Measurements from ENCODE around the gene ZNF83.

Gene ZNF83

DNA sequence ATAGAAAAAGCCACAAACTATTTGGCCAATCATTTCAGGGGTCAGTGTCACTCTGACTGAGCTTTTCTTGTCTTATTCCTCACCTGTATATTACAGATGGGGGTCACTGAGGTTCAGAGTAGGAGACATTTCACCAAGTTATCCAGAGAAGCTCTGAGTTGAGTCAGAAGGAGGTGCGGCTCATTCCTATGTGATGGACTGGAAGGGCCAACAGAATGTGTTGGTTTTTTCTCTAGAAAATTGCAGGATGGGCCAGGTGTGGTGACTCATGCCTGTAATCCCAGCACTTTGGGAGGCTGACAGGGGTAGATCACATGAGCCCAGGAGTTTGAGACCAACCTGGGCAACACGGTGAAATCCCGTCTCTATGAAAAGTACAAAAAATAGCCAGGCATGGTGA, 24.5 kb upstream of the ZNF83 start:
- in situ Hi-C loops (cut with HindIII; ENCODE audit: low sequenced_read_pairs) = no loop called here
- TF ChIP-seq, protein P1, sequence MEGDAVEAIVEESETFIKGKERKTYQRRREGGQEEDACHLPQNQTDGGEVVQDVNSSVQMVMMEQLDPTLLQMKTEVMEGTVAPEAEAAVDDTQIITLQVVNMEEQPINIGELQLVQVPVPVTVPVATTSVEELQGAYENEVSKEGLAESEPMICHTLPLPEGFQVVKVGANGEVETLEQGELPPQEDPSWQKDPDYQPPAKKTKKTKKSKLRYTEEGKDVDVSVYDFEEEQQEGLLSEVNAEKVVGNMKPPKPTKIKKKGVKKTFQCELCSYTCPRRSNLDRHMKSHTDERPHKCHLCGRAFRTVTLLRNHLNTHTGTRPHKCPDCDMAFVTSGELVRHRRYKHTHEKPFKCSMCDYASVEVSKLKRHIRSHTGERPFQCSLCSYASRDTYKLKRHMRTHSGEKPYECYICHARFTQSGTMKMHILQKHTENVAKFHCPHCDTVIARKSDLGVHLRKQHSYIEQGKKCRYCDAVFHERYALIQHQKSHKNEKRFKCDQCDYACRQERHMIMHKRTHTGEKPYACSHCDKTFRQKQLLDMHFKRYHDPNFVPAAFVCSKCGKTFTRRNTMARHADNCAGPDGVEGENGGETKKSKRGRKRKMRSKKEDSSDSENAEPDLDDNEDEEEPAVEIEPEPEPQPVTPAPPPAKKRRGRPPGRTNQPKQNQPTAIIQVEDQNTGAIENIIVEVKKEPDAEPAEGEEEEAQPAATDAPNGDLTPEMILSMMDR (IDR thresholded peaks at IDR 0.05; ENCODE audit: low read depth, low read length, missing control alignments) = no peak

GRCh38 chr19:52660981-52661380, 22.8 kb upstream of the ZNF83 start:
- H3K4me3 ChIP-seq (ENCODE audit: low read depth, low read length) = no peak overlapping the region
- TF ChIP-seq, protein P1 (IDR thresholded peaks at IDR 0.05; ENCODE audit: low read depth, low read length, missing control alignments) = no peak
- DNase-seq (ENCODE audit: low read depth) = peak; percentile 20
- in situ Hi-C loops (cut with HindIII; ENCODE audit: low sequenced_read_pairs) = no loop called here

More for the DNA sequence above, 24.5 kb upstream of the ZNF83 start:
- no peak for DNase-seq (ENCODE audit: low read depth)
- no peak overlapping the region for H3K4me3 ChIP-seq (ENCODE audit: low read depth, low read length)

DNA sequence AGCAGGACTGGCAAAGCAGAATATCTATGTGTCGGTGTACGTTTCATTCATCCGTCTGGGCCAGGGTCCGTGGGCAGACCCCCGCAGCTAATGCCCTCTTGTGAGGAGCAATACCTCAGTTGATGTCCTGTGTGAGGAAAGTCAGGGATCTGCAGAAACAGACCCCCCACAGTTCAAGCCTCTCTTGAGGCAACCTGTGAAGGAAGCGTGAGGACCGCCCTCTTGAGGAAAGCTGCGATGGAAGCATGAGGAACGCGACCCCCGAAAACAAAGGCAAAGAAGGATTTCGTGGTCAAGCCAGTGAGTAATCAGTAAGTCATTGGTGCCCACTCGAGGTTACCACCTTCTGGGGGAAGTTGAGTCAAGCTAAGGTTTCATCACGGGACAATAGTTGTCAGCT, 20.9 kb upstream of the ZNF83 start:
- no peak for DNase-seq (ENCODE audit: low read depth)
- in situ Hi-C loops (cut with HindIII; ENCODE audit: low sequenced_read_pairs) = no loop called here
- H3K4me3 ChIP-seq (ENCODE audit: low read depth, low read length) = no peak overlapping the region
- TF ChIP-seq, protein P1 (IDR thresholded peaks at IDR 0.05; ENCODE audit: low read depth, low read length, missing control alignments) = no peak

- TF ChIP-seq, protein P1 (IDR thresholded peaks at IDR 0.05; ENCODE audit: low read depth, low read length, missing control alignments) = no peak
- in situ Hi-C loops (cut with HindIII; ENCODE audit: low sequenced_read_pairs) = no loop called here
- no peak overlapping the region for H3K4me3 ChIP-seq (ENCODE audit: low read depth, low read length)
- DNase-seq (ENCODE audit: low read depth) = no peak
Measured at GRCh38 chr19:52658595-52658994, 20.4 kb upstream of the ZNF83 start.

DNA sequence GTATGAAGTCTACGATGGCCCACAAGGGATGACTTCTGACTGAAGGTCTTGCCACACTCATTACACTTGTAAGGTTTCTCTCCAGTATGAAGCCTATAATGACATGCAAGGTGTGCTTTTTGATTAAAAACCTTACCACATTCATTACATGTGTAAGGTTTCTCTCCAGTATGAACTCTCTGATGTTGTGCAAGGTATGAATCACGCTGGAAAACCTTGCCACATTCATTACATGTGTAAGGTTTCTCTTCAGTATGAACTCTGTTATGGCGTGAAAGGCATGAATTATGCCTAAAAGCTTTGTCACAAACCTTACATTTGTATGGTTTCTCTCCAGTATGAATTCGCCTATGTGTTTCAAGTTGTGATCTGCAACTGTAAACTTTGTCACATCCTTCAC, 15.0 kb upstream of the ZNF83 start:
- no peak for DNase-seq (ENCODE audit: low read depth)
- in situ Hi-C loops (cut with HindIII; ENCODE audit: low sequenced_read_pairs) = no loop called here
- TF ChIP-seq, protein P1 (IDR thresholded peaks at IDR 0.05; ENCODE audit: low read depth, low read length, missing control alignments) = no peak
- no peak overlapping the region for H3K4me3 ChIP-seq (ENCODE audit: low read depth, low read length)

DNA sequence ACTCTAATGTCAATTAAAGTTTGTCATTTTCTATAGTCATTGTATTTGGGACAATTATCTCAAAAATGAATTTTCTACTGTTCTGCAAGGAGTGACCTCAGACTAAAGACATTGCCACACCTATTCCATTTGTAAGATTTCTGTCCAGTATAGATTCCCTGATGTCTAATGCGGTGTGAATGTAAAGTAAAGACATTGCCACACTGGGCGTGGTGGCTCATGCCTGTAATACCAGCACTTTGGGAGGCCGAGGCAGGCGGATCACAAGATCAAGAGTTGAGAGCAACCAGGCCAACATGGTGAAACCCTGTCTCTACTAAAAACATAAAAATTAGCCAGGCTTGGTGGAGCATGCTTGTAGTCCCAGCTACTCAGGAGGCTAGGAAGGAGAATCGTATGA, 13.8 kb upstream of the ZNF83 start:
- TF ChIP-seq, protein P1 (IDR thresholded peaks at IDR 0.05; ENCODE audit: low read depth, low read length, missing control alignments) = no peak
- no peak for DNase-seq (ENCODE audit: low read depth)
- in situ Hi-C loops (cut with HindIII; ENCODE audit: low sequenced_read_pairs) = no loop called here
- no peak overlapping the region for H3K4me3 ChIP-seq (ENCODE audit: low read depth, low read length)

All from astrocyte of the cerebellum (primary cell).